ENCODE data around the gene TTC39A.

Gene TTC39A

DNA sequence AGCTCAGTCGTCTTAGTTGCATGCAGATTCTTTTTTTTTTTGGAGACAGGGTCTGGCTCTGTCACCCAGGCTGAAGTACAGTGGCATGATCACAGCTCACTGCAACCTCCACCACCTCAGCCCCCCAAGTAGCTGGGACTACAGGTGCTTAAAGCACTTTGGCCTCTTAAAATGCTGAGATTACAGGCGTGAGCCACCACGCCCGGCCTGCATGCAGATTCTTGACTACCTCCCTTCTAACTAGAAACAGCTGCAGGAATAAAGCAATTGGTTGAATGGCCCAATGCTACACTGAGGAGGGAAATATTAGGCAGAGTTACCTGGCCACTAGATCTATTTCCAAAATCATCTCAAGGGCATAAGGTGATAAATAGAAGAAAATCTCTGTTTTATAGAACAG lies 29.5 kb upstream of the TTC39A start:
- TF ChIP-seq FOXA1 (IDR thresholded peaks at IDR 0.05) (no peak), FOXK2 (IDR thresholded peaks at IDR 0.05) (no peak), HDGF (IDR thresholded peaks at IDR 0.05; ENCODE audit: borderline replicate concordance) (no peak), L3MBTL2 (conservative IDR thresholded peaks at IDR 0.05) (no peak), TARDBP (IDR thresholded peaks at IDR 0.05) (no peak), ARNT (IDR thresholded peaks at IDR 0.05) (no peak), ZNF384 (IDR thresholded peaks at IDR 0.05) (no peak), SUZ12 (IDR thresholded peaks at IDR 0.05) (no peak), CTBP1 (IDR thresholded peaks at IDR 0.05; ENCODE audit: borderline replicate concordance) (no peak), BHLHE40 (IDR thresholded peaks at IDR 0.05; ENCODE audit: borderline replicate concordance) (no peak), FOXM1 (IDR thresholded peaks at IDR 0.05; ENCODE audit: borderline replicate concordance) (no peak), LEF1 (IDR thresholded peaks at IDR 0.05; ENCODE audit: borderline replicate concordance) (no peak)
- DNase-seq (ENCODE audit: extremely low spot score), result no peak
- ChIA-PET CTCF (no interaction called here), POLR2A (no interaction called here)

DNA sequence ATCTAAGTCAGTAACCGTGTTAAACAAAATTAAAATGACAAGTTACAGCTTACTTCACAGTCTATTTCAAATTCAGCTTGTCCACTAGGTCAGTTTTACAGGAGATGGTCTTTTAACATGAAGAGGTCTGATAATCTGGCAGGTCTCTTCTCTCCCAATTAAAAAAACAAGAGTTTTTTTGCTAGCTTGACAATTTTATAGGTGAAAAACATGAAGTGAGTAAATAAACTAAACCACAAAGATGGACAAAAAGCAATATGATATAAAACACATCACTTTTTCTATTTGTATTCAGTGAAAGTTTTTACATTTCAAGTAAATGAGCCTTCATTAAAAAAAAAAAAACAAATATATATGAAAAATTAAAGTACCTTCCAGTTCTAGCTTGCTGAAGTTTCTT lies 25.0 kb upstream of the TTC39A start:
- DNase-seq (ENCODE audit: extremely low spot score), result no peak
- CTCF ChIA-PET, result no interaction called here
- POLR2A ChIA-PET, result no interaction called here
- no peak for TF ChIP-seq HDGF (IDR thresholded peaks at IDR 0.05; ENCODE audit: borderline replicate concordance)
- no peak for TF ChIP-seq TARDBP (IDR thresholded peaks at IDR 0.05)
- TF ChIP-seq FOXK2 (IDR thresholded peaks at IDR 0.05), result no peak
- TF ChIP-seq FOXM1 (IDR thresholded peaks at IDR 0.05; ENCODE audit: borderline replicate concordance), result no peak
- no peak for TF ChIP-seq FOXA1 (IDR thresholded peaks at IDR 0.05)
- no peak for TF ChIP-seq CTBP1 (IDR thresholded peaks at IDR 0.05; ENCODE audit: borderline replicate concordance)
- no peak for TF ChIP-seq LEF1 (IDR thresholded peaks at IDR 0.05; ENCODE audit: borderline replicate concordance)
- TF ChIP-seq, protein P1, sequence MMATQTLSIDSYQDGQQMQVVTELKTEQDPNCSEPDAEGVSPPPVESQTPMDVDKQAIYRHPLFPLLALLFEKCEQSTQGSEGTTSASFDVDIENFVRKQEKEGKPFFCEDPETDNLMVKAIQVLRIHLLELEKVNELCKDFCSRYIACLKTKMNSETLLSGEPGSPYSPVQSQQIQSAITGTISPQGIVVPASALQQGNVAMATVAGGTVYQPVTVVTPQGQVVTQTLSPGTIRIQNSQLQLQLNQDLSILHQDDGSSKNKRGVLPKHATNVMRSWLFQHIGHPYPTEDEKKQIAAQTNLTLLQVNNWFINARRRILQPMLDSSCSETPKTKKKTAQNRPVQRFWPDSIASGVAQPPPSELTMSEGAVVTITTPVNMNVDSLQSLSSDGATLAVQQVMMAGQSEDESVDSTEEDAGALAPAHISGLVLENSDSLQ (IDR thresholded peaks at IDR 0.05), result no peak
- TF ChIP-seq SP1 (IDR thresholded peaks at IDR 0.05), result no peak
- no peak for TF ChIP-seq ARNT (IDR thresholded peaks at IDR 0.05)
- TF ChIP-seq L3MBTL2 (conservative IDR thresholded peaks at IDR 0.05), result no peak
- TF ChIP-seq NFRKB (IDR thresholded peaks at IDR 0.05), result no peak
- no peak for TF ChIP-seq ELF4 (IDR thresholded peaks at IDR 0.05)
- no peak for TF ChIP-seq ZNF384 (IDR thresholded peaks at IDR 0.05)
- no peak for TF ChIP-seq BHLHE40 (IDR thresholded peaks at IDR 0.05; ENCODE audit: borderline replicate concordance)
- no peak for TF ChIP-seq SUZ12 (IDR thresholded peaks at IDR 0.05)

DNA sequence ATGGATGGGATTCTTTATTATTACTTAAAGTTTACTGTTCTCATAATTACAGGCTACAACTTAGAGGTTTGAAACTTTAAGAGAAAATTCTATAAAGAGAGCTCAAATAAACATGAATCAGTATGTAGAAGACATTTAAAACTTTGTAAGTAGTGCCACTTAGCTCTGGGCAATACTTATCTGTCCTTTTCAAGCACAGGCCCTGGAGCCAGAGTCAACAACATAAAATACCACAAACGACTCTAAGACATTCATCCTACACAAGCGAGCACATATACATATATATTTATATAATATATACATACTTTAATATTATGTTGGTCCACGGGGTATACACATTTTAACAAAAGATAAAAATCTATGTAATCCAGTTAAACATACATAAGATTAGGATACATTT lies 24.1 kb upstream of the TTC39A start:
- no peak for DNase-seq (ENCODE audit: extremely low spot score)
- ChIA-PET POLR2A (no interaction called here), CTCF (no interaction called here)
- no peak for TF ChIP-seq FOXA1 (IDR thresholded peaks at IDR 0.05)
- TF ChIP-seq ZNF384 (IDR thresholded peaks at IDR 0.05), result no peak
- no peak for TF ChIP-seq FOXK2 (IDR thresholded peaks at IDR 0.05)
- TF ChIP-seq SP1 (IDR thresholded peaks at IDR 0.05), result no peak
- TF ChIP-seq LEF1 (IDR thresholded peaks at IDR 0.05; ENCODE audit: borderline replicate concordance), result no peak
- TF ChIP-seq ARNT (IDR thresholded peaks at IDR 0.05), result no peak
- TF ChIP-seq L3MBTL2 (conservative IDR thresholded peaks at IDR 0.05), result no peak
- no peak for TF ChIP-seq HDGF (IDR thresholded peaks at IDR 0.05; ENCODE audit: borderline replicate concordance)
- no peak for TF ChIP-seq CTBP1 (IDR thresholded peaks at IDR 0.05; ENCODE audit: borderline replicate concordance)
- TF ChIP-seq SUZ12 (IDR thresholded peaks at IDR 0.05), result no peak
- no peak for TF ChIP-seq NFRKB (IDR thresholded peaks at IDR 0.05)
- TF ChIP-seq ELF4 (IDR thresholded peaks at IDR 0.05), result no peak
- no peak for TF ChIP-seq BHLHE40 (IDR thresholded peaks at IDR 0.05; ENCODE audit: borderline replicate concordance)
- TF ChIP-seq, protein P1 (IDR thresholded peaks at IDR 0.05), result no peak
- no peak for TF ChIP-seq FOXM1 (IDR thresholded peaks at IDR 0.05; ENCODE audit: borderline replicate concordance)
- no peak for TF ChIP-seq TARDBP (IDR thresholded peaks at IDR 0.05)

DNA sequence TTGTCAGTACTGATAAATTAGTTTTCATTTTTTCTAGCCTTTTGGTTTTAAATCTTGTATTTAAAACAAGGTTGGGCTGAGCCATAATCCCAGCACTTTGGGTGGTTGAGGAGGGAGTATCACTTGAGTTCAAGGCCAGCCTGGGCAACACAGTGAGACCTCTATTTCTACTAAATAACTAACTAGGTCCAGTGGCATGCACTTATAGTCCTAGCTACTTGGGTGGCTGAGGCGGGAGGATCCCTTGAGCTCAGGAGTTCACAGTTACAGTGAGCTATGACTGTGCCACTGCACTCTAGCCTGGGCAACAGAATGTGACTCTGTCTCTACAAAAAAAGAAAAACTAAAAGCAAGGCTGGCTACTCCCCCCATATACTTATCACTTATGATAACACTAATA lies 21.5 kb upstream of the TTC39A start:
- TF ChIP-seq, protein P1 (IDR thresholded peaks at IDR 0.05), result no peak
- TF ChIP-seq FOXM1 (IDR thresholded peaks at IDR 0.05; ENCODE audit: borderline replicate concordance) (no peak), FOXK2 (IDR thresholded peaks at IDR 0.05) (no peak), FOXA1 (IDR thresholded peaks at IDR 0.05) (no peak), NFRKB (IDR thresholded peaks at IDR 0.05) (no peak), SP1 (IDR thresholded peaks at IDR 0.05) (no peak), SUZ12 (IDR thresholded peaks at IDR 0.05) (no peak), ELF4 (IDR thresholded peaks at IDR 0.05) (no peak)
- CTCF ChIA-PET, result no interaction called here
- POLR2A ChIA-PET, result no interaction called here

DNA sequence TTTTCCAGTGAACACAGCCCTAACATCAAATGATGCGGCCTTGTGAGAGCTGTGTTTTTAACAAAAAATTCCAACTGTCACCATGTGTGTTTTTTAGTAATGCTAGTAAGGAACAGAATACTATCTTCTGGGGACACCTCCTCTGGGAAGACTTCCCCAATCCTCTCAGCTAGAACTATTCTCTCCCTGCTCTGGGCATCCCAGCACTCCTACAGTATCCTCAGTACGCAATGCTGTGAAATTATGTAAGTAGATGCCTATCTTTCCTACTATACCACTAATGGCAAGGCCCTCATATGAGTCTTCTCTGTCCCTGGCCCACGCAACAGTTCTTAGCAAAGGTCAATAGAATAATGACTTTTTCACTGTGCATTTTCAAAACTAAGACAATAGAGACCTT lies 19.5 kb upstream of the TTC39A start:
- TF ChIP-seq HDGF (IDR thresholded peaks at IDR 0.05; ENCODE audit: borderline replicate concordance), result no peak
- no peak for TF ChIP-seq ZNF384 (IDR thresholded peaks at IDR 0.05)
- DNase-seq (ENCODE audit: extremely low spot score), result no peak
- ChIA-PET CTCF (no interaction called here), POLR2A (no interaction called here)

More for the DNA sequence above, 21.5 kb upstream of the TTC39A start:
- DNase-seq (ENCODE audit: extremely low spot score), result no peak

DNA sequence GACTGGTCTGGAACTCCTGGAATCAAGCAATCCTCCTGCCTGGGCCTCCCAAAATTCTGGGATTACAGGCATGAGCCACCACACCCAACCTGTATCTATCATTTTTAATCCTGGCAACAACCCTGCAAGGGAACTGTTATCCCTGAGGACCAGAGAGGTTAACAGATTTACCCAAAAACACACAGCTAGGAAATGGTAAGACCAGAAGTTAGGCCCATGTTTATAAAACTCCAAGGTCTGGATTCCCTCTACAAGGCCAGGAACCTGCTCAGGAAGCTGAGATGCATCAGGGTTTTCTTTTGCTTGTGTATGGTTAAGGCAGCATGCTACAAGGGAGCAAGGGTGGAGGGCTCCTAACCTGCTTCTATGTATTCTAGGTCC lies 17.8 kb upstream of the TTC39A start:
- no peak for TF ChIP-seq CTBP1 (IDR thresholded peaks at IDR 0.05; ENCODE audit: borderline replicate concordance)
- no peak for TF ChIP-seq FOXM1 (IDR thresholded peaks at IDR 0.05; ENCODE audit: borderline replicate concordance)
- TF ChIP-seq NFRKB (IDR thresholded peaks at IDR 0.05), result no peak
- TF ChIP-seq BHLHE40 (IDR thresholded peaks at IDR 0.05; ENCODE audit: borderline replicate concordance), result no peak
- no peak for TF ChIP-seq FOXA1 (IDR thresholded peaks at IDR 0.05)
- TF ChIP-seq ELF4 (IDR thresholded peaks at IDR 0.05), result no peak
- TF ChIP-seq TARDBP (IDR thresholded peaks at IDR 0.05), result no peak
- no peak for TF ChIP-seq ZNF384 (IDR thresholded peaks at IDR 0.05)
- no peak for TF ChIP-seq L3MBTL2 (conservative IDR thresholded peaks at IDR 0.05)
- no peak for TF ChIP-seq HDGF (IDR thresholded peaks at IDR 0.05; ENCODE audit: borderline replicate concordance)
- TF ChIP-seq LEF1 (IDR thresholded peaks at IDR 0.05; ENCODE audit: borderline replicate concordance), result no peak
- no peak for TF ChIP-seq SUZ12 (IDR thresholded peaks at IDR 0.05)
- TF ChIP-seq FOXK2 (IDR thresholded peaks at IDR 0.05), result no peak
- no peak for TF ChIP-seq ARNT (IDR thresholded peaks at IDR 0.05)
- TF ChIP-seq, protein P1 (IDR thresholded peaks at IDR 0.05), result no peak
- no peak for TF ChIP-seq SP1 (IDR thresholded peaks at IDR 0.05)
- DNase-seq (ENCODE audit: extremely low spot score), result no peak
- CTCF ChIA-PET, result no interaction called here
- POLR2A ChIA-PET, result no interaction called here

All from HEK293T (cell line).